HG03097 (cell line): ENCODE results near the gene NLRP2B.
"Not testable (repeated sequence)": the region's sequence is repeated elsewhere in the genome, so short reads cannot be mapped to it uniquely, and the experiment has no call there.

Source experiments
- ATAC-seq: cut with Tn5 transposase; IDR thresholded peaks from one replicate; pipeline ENCODE4 v1.9.1; 2021; ENCODE audit not compliant: unreplicated experiment, low FRiP score

NLRP2B gene

GRCh38 chrX:57680160-57680559 is at the start of gene NLRP2B:
NLRP2B (minus strand) TSS chrX:57680260.
- ATAC-seq = no peak

- ATAC-seq = not testable (repeated sequence)
These were observed 45.9 kb upstream of the NLRP2B start for GRCh38 chrX:57725995-57726394.

GRCh38 chrX:57681341-57681740 is 1.3 kb upstream of the NLRP2B start:
- ATAC-seq = no peak

- no peak for ATAC-seq
These were observed 1.2 kb downstream of the NLRP2B start for GRCh38 chrX:57678686-57679428.

- ATAC-seq = no peak
These were observed 2.8 kb downstream of the NLRP2B start for GRCh38 chrX:57677132-57677858.

GRCh38 chrX:57675320-57675719 is 4.7 kb downstream of the NLRP2B start:
- no peak for ATAC-seq

GRCh38 chrX:57674861-57675260 is 5.2 kb downstream of the NLRP2B start:
- ATAC-seq = no peak

- ATAC-seq = no peak
These were observed 10.1 kb downstream of the NLRP2B start for GRCh38 chrX:57669961-57670360.

- ATAC-seq = no peak
These were observed 13.1 kb downstream of the NLRP2B start for GRCh38 chrX:57667010-57667409.

GRCh38 chrX:57655065-57655464 is 25.0 kb downstream of the NLRP2B start:
- no peak for ATAC-seq

- no peak for ATAC-seq
These were observed 27.4 kb downstream of the NLRP2B start for GRCh38 chrX:57652705-57653104.

- no peak for ATAC-seq
These were observed 28.7 kb downstream of the NLRP2B start for GRCh38 chrX:57651169-57651919.

GRCh38 chrX:57647020-57647419 is 33.0 kb downstream of the NLRP2B start:
- no peak for ATAC-seq

GRCh38 chrX:57643698-57644097 is 36.4 kb downstream of the NLRP2B start:
- no peak for ATAC-seq

- ATAC-seq = no peak
These were observed 38.7 kb downstream of the NLRP2B start for GRCh38 chrX:57641338-57641737.

GRCh38 chrX:57640674-57641016 is 39.4 kb downstream of the NLRP2B start:
- no peak for ATAC-seq

- ATAC-seq = not testable (repeated sequence)
These were observed 50.6 kb downstream of the NLRP2B start for GRCh38 chrX:57629438-57629837.
